Loucy (cell line): ENCODE measurements around the gene SLC5A1.
"Not testable (repeated sequence)": the region's sequence is repeated elsewhere in the genome, so short reads cannot be mapped to it uniquely, and the experiment has no call there.

Source experiments
- H2AFZ ChIP-seq: fragments of 200-600 bp; sonication (generic); 2 replicates; pipeline ENCODE4 v1.6.0; 2016; ENCODE audit warnings: antibody characterized with exemption, mild to moderate bottlenecking, low read length, moderate library complexity
- H3F3A ChIP-seq: fragments of 200-600 bp; 2 replicates; pipeline ENCODE4 v1.6.0; 2016; ENCODE audit warnings: antibody characterized with exemption, low read depth, mild to moderate bottlenecking
- H3K27me3 ChIP-seq: fragments of 200-600 bp; sonication (generic); 2 replicates; pipeline ENCODE4 v1.6.1; 2014; ENCODE audit warnings: low read length, mild to moderate bottlenecking; ENCODE audit not compliant: insufficient read depth, poor library complexity, severe bottlenecking
- H3K36me3 ChIP-seq: fragments of 200-600 bp; sonication (generic); 2 replicates; pipeline ENCODE4 v1.6.1; 2016; ENCODE audit warnings: low read length; ENCODE audit not compliant: insufficient read depth
- H3K4me1 ChIP-seq: fragments of 200-600 bp; sonication (generic); 2 replicates; pipeline ENCODE4 v1.5.1; 2014; ENCODE audit warnings: low read length, mild to moderate bottlenecking; ENCODE audit not compliant: insufficient read depth, poor library complexity, severe bottlenecking
- H3K4me2 ChIP-seq: fragments of 200-600 bp; sonication (generic); 2 replicates; pipeline ENCODE4 v1.6.0; 2014; ENCODE audit warnings: antibody characterized with exemption, low read length, low read depth, mild to moderate bottlenecking; ENCODE audit not compliant: poor library complexity, severe bottlenecking
- H3K4me3 ChIP-seq: fragments of 200-600 bp; sonication (generic); 2 replicates; pipeline ENCODE4 v1.5.1; 2014; ENCODE audit warnings: low read length, mild to moderate bottlenecking, mixed read lengths; ENCODE audit not compliant: poor library complexity, severe bottlenecking
- H3K79me2 ChIP-seq: fragments of 200-600 bp; sonication (generic); 2 replicates; pipeline ENCODE4 v1.6.1; 2014; ENCODE audit warnings: low read length; ENCODE audit not compliant: insufficient read depth
- H3K9ac ChIP-seq: fragments of 200-600 bp; sonication (generic); 2 replicates; pipeline ENCODE4 v1.6.0; 2014; ENCODE audit warnings: mild to moderate bottlenecking, low read depth, low read length, moderate library complexity; ENCODE audit not compliant: poor library complexity, severe bottlenecking
- H3K9me2 ChIP-seq: fragments of 200-600 bp; sonication (generic); replicated peaks from 2 replicates; pipeline ENCODE4 v1.6.1; 2016; ENCODE audit warnings: low read depth, low read length, mixed read lengths
- H3K9me3 ChIP-seq: fragments of 200-600 bp; sonication (generic); 2 replicates; pipeline ENCODE4 v1.6.1; 2014; ENCODE audit warnings: mild to moderate bottlenecking, antibody characterized with exemption, low read length, low read depth; ENCODE audit not compliant: insufficient read depth
- H4K20me1 ChIP-seq: fragments of 200-600 bp; sonication (generic); 2 replicates; pipeline ENCODE4 v1.6.0; 2014; ENCODE audit warnings: antibody characterized with exemption, low read length, mild to moderate bottlenecking; ENCODE audit not compliant: insufficient read depth, poor library complexity, severe bottlenecking
- EZH2phosphoT487 ChIP-seq: fragments of 200-600 bp; IDR thresholded peaks from 2 replicates; pipeline ENCODE4 v1.6.1; 2018; ENCODE audit warnings: antibody characterized with exemption, mild to moderate bottlenecking, moderate library complexity, borderline replicate concordance

Gene SLC5A1

DNA sequence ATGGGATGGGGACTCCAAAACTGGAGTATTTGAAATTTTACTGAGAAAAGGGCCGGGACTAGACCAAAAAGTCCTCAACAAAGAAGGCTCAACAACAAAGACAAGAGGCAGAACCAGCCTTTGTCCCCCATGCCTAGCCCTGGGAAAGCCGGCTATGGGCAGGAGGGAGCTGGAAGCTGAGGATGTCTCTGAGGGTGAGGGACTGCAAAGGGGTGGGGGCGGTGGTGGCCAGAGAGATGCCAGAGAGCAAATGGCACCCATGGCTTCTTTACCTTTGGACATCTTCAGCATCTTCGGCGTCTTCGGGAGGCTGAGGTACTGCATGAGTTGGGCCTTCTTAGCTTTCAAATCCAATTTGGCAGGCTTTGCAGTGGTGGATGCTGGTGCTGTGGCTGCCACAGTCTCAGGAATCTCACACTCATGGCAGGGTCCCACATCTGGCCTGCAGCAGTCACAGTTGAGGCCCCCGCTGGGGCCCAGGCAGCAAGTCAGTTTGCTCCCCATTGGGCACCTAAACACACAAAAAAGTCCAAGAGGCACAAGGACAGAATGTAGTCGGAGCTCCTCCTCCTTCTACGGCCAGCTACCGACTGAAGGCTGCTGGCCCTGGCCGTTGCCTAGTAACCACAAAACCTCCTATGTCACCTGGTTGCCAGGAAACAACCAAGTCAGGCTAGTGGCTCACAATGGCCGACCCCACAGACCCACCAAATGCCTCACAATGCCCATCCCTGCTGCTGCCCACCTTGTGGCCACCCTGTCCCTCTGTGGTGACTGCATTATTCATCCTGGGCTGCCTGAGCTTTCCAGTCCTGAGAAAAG is 115.9 kb downstream of the SLC5A1 start, which contains the start of gene C22orf42:
TSS of gene C22orf42 (minus strand) at position 592 of the 822 bp plus-strand sequence. CDS start at position 504, 88 bp downstream.
- H3K9ac ChIP-seq: no peak within 1 kb of the TSS
- no peak within 1 kb of the TSS for H3K4me3 ChIP-seq
- TF ChIP-seq EZH2phosphoT487: no peak
- H3F3A ChIP-seq: no peaks in the 10 kb centered on the region
- H3K9me2 ChIP-seq: no peaks in the 10 kb centered on the region
- no peaks in the 10 kb centered on the region for H3K4me1 ChIP-seq
- no peaks in the 10 kb centered on the region for H3K79me2 ChIP-seq
- H3K27me3 ChIP-seq: no peaks in the 10 kb centered on the region
- no peaks in the 10 kb centered on the region for H4K20me1 ChIP-seq
- no peaks in the 10 kb centered on the region for H3K36me3 ChIP-seq
- no peaks in the 10 kb centered on the region for H3K9me3 ChIP-seq
- no peak within 1 kb of the TSS for H2AFZ ChIP-seq
- no peak within 1 kb of the TSS for H3K4me2 ChIP-seq

DNA sequence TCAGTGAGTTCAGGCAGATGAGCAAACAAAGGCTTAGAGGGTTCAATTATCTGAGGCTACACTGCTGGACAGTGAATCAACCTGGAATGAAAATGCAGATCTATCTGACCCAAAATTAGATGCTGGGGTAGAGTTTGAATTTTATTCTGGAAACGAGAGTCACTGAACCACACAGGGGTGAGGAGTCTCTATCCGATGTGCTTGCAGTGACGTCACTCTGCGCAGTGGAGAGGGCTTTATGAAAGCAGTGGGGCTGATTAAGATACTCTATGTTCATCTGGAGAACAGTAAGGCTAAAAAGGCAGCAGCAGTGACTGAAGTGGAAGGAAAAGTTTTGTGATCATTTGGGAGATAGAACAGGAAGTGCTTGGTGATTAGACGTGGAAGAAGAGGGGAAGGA is 117.3 kb downstream of the SLC5A1 start:
- H2AFZ ChIP-seq, H3K36me3 ChIP-seq, H3K4me3 ChIP-seq, H3K9ac ChIP-seq, H3K79me2 ChIP-seq, H3K4me1 ChIP-seq, H4K20me1 ChIP-seq, H3K9me3 ChIP-seq, H3K9me2 ChIP-seq, H3K4me2 ChIP-seq, H3K27me3 ChIP-seq, H3F3A ChIP-seq: not testable (repeated sequence)
